Ectodermal cell (in vitro differentiated cells): Measurements from ENCODE around the gene RABGAP1.

Experiments used
- H3K27ac ChIP-seq: 2 replicates; pipeline ENCODE4 v1.7.0; 2013; ENCODE audit warnings: mild to moderate bottlenecking, low read depth, low read length; ENCODE audit not compliant: insufficient read depth, poor library complexity, severe bottlenecking
- H3K27me3 ChIP-seq: 2 replicates; pipeline ENCODE4 v1.7.0; 2013; ENCODE audit warnings: mild to moderate bottlenecking, low read length; ENCODE audit not compliant: insufficient read depth, control insufficient read depth, poor library complexity, severe bottlenecking
- H3K36me3 ChIP-seq: one replicate; pipeline ENCODE4 v1.7.0; 2013; ENCODE audit warnings: low read length; ENCODE audit not compliant: control insufficient read depth, insufficient read depth
- H3K4me1 ChIP-seq: one replicate; pipeline ENCODE4 v1.7.0; 2013; ENCODE audit warnings: low read length; ENCODE audit not compliant: control insufficient read depth, insufficient read depth
- H3K4me3 ChIP-seq: 2 replicates; pipeline ENCODE4 v1.7.0; 2013; ENCODE audit warnings: low read depth, low read length, control low read depth; ENCODE audit not compliant: insufficient read depth
- H3K9me3 ChIP-seq: 2 replicates; pipeline ENCODE4 v1.7.0; 2013; ENCODE audit warnings: mild to moderate bottlenecking, low read length, moderate library complexity; ENCODE audit not compliant: control insufficient read depth
- WGBS, 2 experiments: methylation state at CpG; one replicate each; pipeline ENCODE4 v1.1.7; 2013; ENCODE audit warnings: missing lambda C conversion rate in 2 of 2; 5-methylcytosine and 5-hydroxymethylcytosine counted together

Gene RABGAP1

GRCh38 chr9:123061216-123061615, 120.4 kb downstream of the RABGAP1 start:
- Histone ChIP-seq H3K27ac (no peak overlapping the region), H3K4me3 (no peak overlapping the region), H3K9me3 (no peaks in the 10 kb centered on the region), H3K36me3 (peaks cover 10% of the 10 kb centered on the region), H3K4me1 (no peaks in the 10 kb centered on the region), H3K27me3 (no peaks in the 10 kb centered on the region)
- WGBS, 2 experiments, result 88 to 95% methylated on average over 7 of the region's 7 CpGs

- 92 to 94% methylated on average over 6 of the region's 7 CpGs for WGBS, 2 experiments
- no peaks in the 10 kb centered on the region for H3K27me3 ChIP-seq
- H3K4me3 ChIP-seq, result no peak overlapping the region
- H3K27ac ChIP-seq, result no peak overlapping the region
- H3K36me3 ChIP-seq, result peaks cover 18% of the 10 kb centered on the region
- H3K9me3 ChIP-seq, result no peaks in the 10 kb centered on the region
- no peaks in the 10 kb centered on the region for H3K4me1 ChIP-seq
These were observed 121.7 kb downstream of the RABGAP1 start for GRCh38 chr9:123062351-123063176.

GRCh38 chr9:123063177-123063598, 122.4 kb downstream of the RABGAP1 start:
- Histone ChIP-seq H3K27ac (no peak overlapping the region), H3K36me3 (peaks cover 18% of the 10 kb centered on the region), H3K27me3 (no peaks in the 10 kb centered on the region), H3K9me3 (no peaks in the 10 kb centered on the region), H3K4me3 (no peak overlapping the region), H3K4me1 (no peaks in the 10 kb centered on the region)
- WGBS, 2 experiments, result 100% methylated on average over 1 of the region's 2 CpGs; no CpG with 5 or more reads in 1 of the 2 experiments

GRCh38 chr9:123063896-123064295, 123.1 kb downstream of the RABGAP1 start:
- Histone ChIP-seq H3K4me3 (no peak overlapping the region), H3K9me3 (no peaks in the 10 kb centered on the region), H3K27ac (no peak overlapping the region), H3K27me3 (no peaks in the 10 kb centered on the region), H3K4me1 (no peaks in the 10 kb centered on the region), H3K36me3 (peaks cover 18% of the 10 kb centered on the region)
- WGBS, 2 experiments, result 92 to 93% methylated on average over 11 of the region's 11 CpGs

- Histone ChIP-seq H3K36me3 (peaks cover 18% of the 10 kb centered on the region), H3K9me3 (no peaks in the 10 kb centered on the region), H3K4me3 (no peak overlapping the region), H3K27ac (no peak overlapping the region), H3K27me3 (no peaks in the 10 kb centered on the region), H3K4me1 (no peaks in the 10 kb centered on the region)
- WGBS, 2 experiments, result 98 to 100% methylated on average over 1 to 2 of the region's 2 CpGs
These were observed 123.9 kb downstream of the RABGAP1 start for GRCh38 chr9:123064716-123065115.

GRCh38 chr9:123065196-123065595, 124.4 kb downstream of the RABGAP1 start:
- 94 to 100% methylated on average over 1 to 2 of the region's 2 CpGs for WGBS, 2 experiments
- no peak overlapping the region for H3K27ac ChIP-seq
- peaks cover 18% of the 10 kb centered on the region for H3K36me3 ChIP-seq
- H3K27me3 ChIP-seq, result no peaks in the 10 kb centered on the region
- H3K4me1 ChIP-seq, result no peaks in the 10 kb centered on the region
- no peak overlapping the region for H3K4me3 ChIP-seq
- H3K9me3 ChIP-seq, result no peaks in the 10 kb centered on the region

- Histone ChIP-seq H3K4me1 (no peaks in the 10 kb centered on the region), H3K36me3 (peaks cover 18% of the 10 kb centered on the region), H3K9me3 (no peaks in the 10 kb centered on the region), H3K4me3 (no peak overlapping the region), H3K27me3 (no peaks in the 10 kb centered on the region), H3K27ac (no peak overlapping the region)
- 100% methylated on average over 1 of the region's 1 CpG for whole genome bisulfite sequencing, 2 experiments
These were observed 126.3 kb downstream of the RABGAP1 start for GRCh38 chr9:123067136-123067535.

GRCh38 chr9:123069010-123069481, 128.2 kb downstream of the RABGAP1 start:
- no peaks in the 10 kb centered on the region for H3K9me3 ChIP-seq
- H3K4me1 ChIP-seq, result no peaks in the 10 kb centered on the region
- no peaks in the 10 kb centered on the region for H3K27me3 ChIP-seq
- no peak overlapping the region for H3K27ac ChIP-seq
- no peak overlapping the region for H3K4me3 ChIP-seq
- WGBS, 2 experiments, result 87 to 95% methylated on average over 3 of the region's 3 CpGs
- H3K36me3 ChIP-seq, result peaks cover 18% of the 10 kb centered on the region

GRCh38 chr9:123070198-123070597, 129.4 kb downstream of the RABGAP1 start:
- Histone ChIP-seq H3K36me3 (peaks cover 14% of the 10 kb centered on the region), H3K4me1 (no peaks in the 10 kb centered on the region), H3K9me3 (no peaks in the 10 kb centered on the region), H3K4me3 (no peak overlapping the region), H3K27me3 (no peaks in the 10 kb centered on the region), H3K27ac (no peak overlapping the region)

- Histone ChIP-seq H3K4me1 (no peaks in the 10 kb centered on the region), H3K36me3 (peaks cover 5% of the 10 kb centered on the region), H3K4me3 (no peak overlapping the region), H3K9me3 (no peaks in the 10 kb centered on the region), H3K27ac (no peak overlapping the region), H3K27me3 (no peaks in the 10 kb centered on the region)
- 45 to 87% methylated on average over 1 to 2 of the region's 2 CpGs for WGBS, 2 experiments
These were observed 131.7 kb downstream of the RABGAP1 start for GRCh38 chr9:123072407-123072995.
